ENCODE measurements around the gene ATXN2.

- TF ChIP-seq, protein P1, sequence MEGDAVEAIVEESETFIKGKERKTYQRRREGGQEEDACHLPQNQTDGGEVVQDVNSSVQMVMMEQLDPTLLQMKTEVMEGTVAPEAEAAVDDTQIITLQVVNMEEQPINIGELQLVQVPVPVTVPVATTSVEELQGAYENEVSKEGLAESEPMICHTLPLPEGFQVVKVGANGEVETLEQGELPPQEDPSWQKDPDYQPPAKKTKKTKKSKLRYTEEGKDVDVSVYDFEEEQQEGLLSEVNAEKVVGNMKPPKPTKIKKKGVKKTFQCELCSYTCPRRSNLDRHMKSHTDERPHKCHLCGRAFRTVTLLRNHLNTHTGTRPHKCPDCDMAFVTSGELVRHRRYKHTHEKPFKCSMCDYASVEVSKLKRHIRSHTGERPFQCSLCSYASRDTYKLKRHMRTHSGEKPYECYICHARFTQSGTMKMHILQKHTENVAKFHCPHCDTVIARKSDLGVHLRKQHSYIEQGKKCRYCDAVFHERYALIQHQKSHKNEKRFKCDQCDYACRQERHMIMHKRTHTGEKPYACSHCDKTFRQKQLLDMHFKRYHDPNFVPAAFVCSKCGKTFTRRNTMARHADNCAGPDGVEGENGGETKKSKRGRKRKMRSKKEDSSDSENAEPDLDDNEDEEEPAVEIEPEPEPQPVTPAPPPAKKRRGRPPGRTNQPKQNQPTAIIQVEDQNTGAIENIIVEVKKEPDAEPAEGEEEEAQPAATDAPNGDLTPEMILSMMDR (conservative IDR thresholded peaks at IDR 0.05): no peak
- TF ChIP-seq EZH2 (IDR thresholded peaks at IDR 0.05; ENCODE audit: low read depth): no peak
These were observed 25.4 kb upstream of the ATXN2 start for GRCh38 chr12:111624540-111624939.
